Progenitor cell of endocrine pancreas (in vitro differentiated cells): ENCODE measurements around the gene ZNF221. TPM values are rescaled to one million over a fixed set of nuclear protein-coding genes. Genes with fewer than 3 reads are reported as not detected.

Experiments
- DNase-seq: peaks from one replicate; pipeline ENCODE4 v3.0.0; 2021; ENCODE audit warnings: low spot score; ENCODE audit not compliant: unreplicated experiment
- H3K27ac Mint-ChIP-seq: 2 replicates; pipeline ENCODE4 v1.8.0; 2021; ENCODE audit warnings: mild to moderate bottlenecking, moderate library complexity, mixed read lengths
- H3K27me3 Mint-ChIP-seq: 2 replicates; pipeline ENCODE4 v1.8.0; 2021; ENCODE audit warnings: mixed read lengths
- H3K36me3 Mint-ChIP-seq: 2 replicates; pipeline ENCODE4 v1.8.0; 2022; ENCODE audit warnings: mixed read lengths; ENCODE audit not compliant: insufficient read depth
- H3K4me1 Mint-ChIP-seq: 2 replicates; pipeline ENCODE4 v1.8.0; 2021; ENCODE audit warnings: low read depth, mixed read lengths
- H3K4me3 Mint-ChIP-seq: 2 replicates; pipeline ENCODE4 v1.8.0; 2021; ENCODE audit warnings: low read depth, mild to moderate bottlenecking, moderate library complexity, mixed read lengths
- H3K9me3 Mint-ChIP-seq: 2 replicates; pipeline ENCODE4 v1.8.0; 2021; ENCODE audit warnings: low read depth, mixed read lengths
- CTCF ChIP-seq: fragments of 200-600 bp; sonication (generic); IDR thresholded peaks from one replicate; pipeline ENCODE4 v1.5.0; 2021; ENCODE audit warnings: antibody characterized with exemption, mild to moderate bottlenecking; ENCODE audit not compliant: unreplicated experiment
- total RNA-seq: library from RNA; stranded (reverse); gene quantifications from 2 replicates; pipeline ENCODE4 v1.2.1, GENCODE V29; 2021

The ZNF221 gene
- total RNA-seq, 1 donor from 2014 or later = 14.8 TPM

- no peak overlapping the region for H3K4me3 Mint-ChIP-seq
- no peak for DNase-seq
- no peaks in the 10 kb centered on the region for H3K4me1 Mint-ChIP-seq
- H3K9me3 Mint-ChIP-seq = peaks cover 83% of the 10 kb centered on the region
- no peak for TF ChIP-seq CTCF
- H3K27me3 Mint-ChIP-seq = no peaks in the 10 kb centered on the region
- H3K36me3 Mint-ChIP-seq = peaks cover 67% of the 10 kb centered on the region
- no peak overlapping the region for H3K27ac Mint-ChIP-seq
Measured at GRCh38 chr19:43908659-43909058, 42.4 kb upstream of the ZNF221 start.

GRCh38 chr19:43910884-43911283, 40.1 kb upstream of the ZNF221 start:
- no peak overlapping the region for H3K27ac Mint-ChIP-seq
- peaks cover 86% of the 10 kb centered on the region for H3K9me3 Mint-ChIP-seq
- no peak for TF ChIP-seq CTCF
- H3K27me3 Mint-ChIP-seq = no peaks in the 10 kb centered on the region
- H3K36me3 Mint-ChIP-seq = peaks cover 75% of the 10 kb centered on the region
- no peak for DNase-seq
- no peak overlapping the region for H3K4me3 Mint-ChIP-seq
- no peaks in the 10 kb centered on the region for H3K4me1 Mint-ChIP-seq

- Mint-ChIP-seq H3K4me3 (no peak overlapping the region), H3K27ac (peak overlapping the region; percentile 76), H3K27me3 (no peaks in the 10 kb centered on the region), H3K9me3 (peaks cover 75% of the 10 kb centered on the region), H3K36me3 (peaks cover 81% of the 10 kb centered on the region), H3K4me1 (no peaks in the 10 kb centered on the region)
- no peak for DNase-seq
- no peak for TF ChIP-seq CTCF
Measured at GRCh38 chr19:43913383-43913782, 37.6 kb upstream of the ZNF221 start.

- Mint-ChIP-seq H3K4me1 (no peaks in the 10 kb centered on the region), H3K4me3 (no peak overlapping the region), H3K9me3 (peaks cover 75% of the 10 kb centered on the region), H3K27me3 (no peaks in the 10 kb centered on the region), H3K27ac (peak overlapping the region; percentile 76), H3K36me3 (peaks cover 84% of the 10 kb centered on the region)
- DNase-seq = no peak
- TF ChIP-seq CTCF = no peak
Measured at GRCh38 chr19:43914051-43914450, 37.0 kb upstream of the ZNF221 start.

GRCh38 chr19:43923875-43924274, 27.2 kb upstream of the ZNF221 start:
- Mint-ChIP-seq H3K4me1 (peaks cover 2% of the 10 kb centered on the region), H3K4me3 (no peak overlapping the region), H3K9me3 (peaks cover 14% of the 10 kb centered on the region), H3K36me3 (peaks cover 62% of the 10 kb centered on the region), H3K27ac (no peak overlapping the region), H3K27me3 (no peaks in the 10 kb centered on the region)
- DNase-seq = no peak
- no peak for TF ChIP-seq CTCF
